ENCODE measurements around the gene PBX4. TPM values are rescaled to one million over a fixed set of nuclear protein-coding genes. Genes with fewer than 3 reads are reported as not detected.
"Not testable (repeated sequence)": the region's sequence is repeated elsewhere in the genome, so short reads cannot be mapped to it uniquely, and the experiment has no call there.

The PBX4 gene
- total RNA-seq, 2 donors from 2014 or later = 49.7 to 58.4 TPM

GRCh38 chr19:19606021-19606420 lies 12.5 kb downstream of the PBX4 start:
- H3K9me3 ChIP-seq (ENCODE audit: control insufficient read depth, low read length, poor library complexity, severe bottlenecking) = no peaks in the 10 kb centered on the region
- peak in 2 of 3 donors; percentile 32 to 59 for DNase-seq
- H3K4me3 Mint-ChIP-seq = peak overlapping the region; percentile 83
- H3K27me3 Mint-ChIP-seq = no peaks in the 10 kb centered on the region
- ATAC-seq = peak; percentile 83
- H3K4me1 Mint-ChIP-seq = peaks cover 37% of the 10 kb centered on the region
- H3K27ac Mint-ChIP-seq = peak overlapping the region; percentile 97
- peaks cover 3% of the 10 kb centered on the region for H3K36me3 Mint-ChIP-seq (ENCODE audit: low read depth)

GRCh38 chr19:19602713-19603324 lies 15.7 kb downstream of the PBX4 start:
- peak overlapping the region; percentile 79 for H3K4me3 Mint-ChIP-seq
- H3K27me3 Mint-ChIP-seq = no peaks in the 10 kb centered on the region
- no peak for ATAC-seq
- no peaks in the 10 kb centered on the region for H3K9me3 ChIP-seq (ENCODE audit: control insufficient read depth, low read length, poor library complexity, severe bottlenecking)
- peak overlapping the region; percentile 100 for H3K27ac Mint-ChIP-seq
- H3K36me3 Mint-ChIP-seq (ENCODE audit: low read depth) = peaks cover 3% of the 10 kb centered on the region
- H3K4me1 Mint-ChIP-seq = peaks cover 47% of the 10 kb centered on the region
- DNase-seq = no peak

DNA sequence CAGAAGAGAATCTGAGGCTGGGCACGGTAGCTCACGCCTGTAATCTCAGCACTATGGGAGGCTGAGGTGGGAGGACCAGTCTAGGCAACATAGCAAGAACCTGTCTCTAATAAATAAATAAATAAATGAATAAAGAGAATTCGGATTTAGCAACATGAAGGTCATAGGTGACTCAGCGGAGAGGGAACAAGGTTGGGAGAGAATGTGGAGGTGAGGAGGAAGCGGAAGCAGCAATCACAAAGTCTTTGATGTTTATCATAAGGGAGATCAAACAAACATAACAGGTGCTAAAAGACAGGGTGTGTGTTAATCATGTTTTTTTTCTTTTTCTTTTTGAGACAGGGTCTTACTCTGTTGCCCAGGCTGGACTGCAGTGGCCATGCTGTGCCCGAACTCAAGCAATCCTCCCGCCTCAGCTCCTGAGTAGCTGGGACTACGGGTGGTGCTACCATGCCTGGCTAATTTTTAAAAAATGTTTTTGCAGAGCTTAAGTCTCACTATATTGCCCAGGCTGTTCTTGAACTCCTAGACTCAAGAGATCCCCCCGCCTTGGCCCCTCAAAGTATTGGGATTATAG lies 16.3 kb downstream of the PBX4 start:
- H3K4me3 Mint-ChIP-seq = peak overlapping the region; percentile 79
- peaks cover 53% of the 10 kb centered on the region for H3K4me1 Mint-ChIP-seq
- H3K36me3 Mint-ChIP-seq (ENCODE audit: low read depth) = peaks cover 3% of the 10 kb centered on the region
- no peak for ATAC-seq
- DNase-seq = peak in 1 of 3 donors; percentile 44
- no peaks in the 10 kb centered on the region for H3K9me3 ChIP-seq (ENCODE audit: control insufficient read depth, low read length, poor library complexity, severe bottlenecking)
- H3K27ac Mint-ChIP-seq = peak overlapping the region; percentile 100
- no peaks in the 10 kb centered on the region for H3K27me3 Mint-ChIP-seq

- H3K9me3 ChIP-seq (ENCODE audit: control insufficient read depth, low read length, poor library complexity, severe bottlenecking) = no peaks in the 10 kb centered on the region
- ATAC-seq = no peak
- peaks cover 3% of the 10 kb centered on the region for H3K36me3 Mint-ChIP-seq (ENCODE audit: low read depth)
- H3K27me3 Mint-ChIP-seq = no peaks in the 10 kb centered on the region
- no peak for DNase-seq
- H3K4me1 Mint-ChIP-seq = peaks cover 46% of the 10 kb centered on the region
- H3K4me3 Mint-ChIP-seq = peak overlapping the region; percentile 79
- peak overlapping the region; percentile 100 for H3K27ac Mint-ChIP-seq
Observed at GRCh38 chr19:19600793-19601330, 17.6 kb downstream of the PBX4 start.

GRCh38 chr19:19598728-19599451 lies 19.6 kb downstream of the PBX4 start:
- not testable (repeated sequence) for H3K36me3 Mint-ChIP-seq (ENCODE audit: low read depth); H3K27me3 Mint-ChIP-seq; H3K9me3 ChIP-seq (ENCODE audit: control insufficient read depth, low read length, poor library complexity, severe bottlenecking)
- Mint-ChIP-seq H3K4me3 (peak overlapping the region; percentile 82), H3K4me1 (peaks cover 53% of the 10 kb centered on the region), H3K27ac (peak overlapping the region; percentile 100)
- peak; percentile 67 for ATAC-seq
- peak; percentile 43 to 69 (median 47) for DNase-seq

DNA sequence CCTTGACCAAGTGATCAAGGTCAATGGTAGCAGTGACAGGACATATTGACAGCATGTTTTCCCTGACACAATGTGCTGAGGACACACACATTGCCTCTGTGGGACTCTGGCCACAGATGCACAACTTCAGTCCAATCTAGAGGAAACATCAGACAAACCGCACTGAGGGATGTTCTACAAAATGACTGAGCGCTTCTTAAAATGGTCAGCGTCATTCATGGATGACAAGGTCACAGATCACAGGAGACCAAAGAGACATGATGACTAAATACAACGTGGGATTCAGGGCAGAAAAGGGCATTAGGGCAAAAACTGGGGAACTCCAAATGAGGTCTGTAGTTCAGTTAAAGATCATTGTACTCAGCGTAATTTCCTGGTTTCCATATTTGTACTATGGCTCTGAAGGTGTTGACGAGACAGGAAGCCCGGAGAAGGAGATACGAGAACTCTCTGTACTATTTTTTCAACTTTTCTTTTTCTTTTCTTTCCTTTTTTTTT lies 20.6 kb downstream of the PBX4 start:
- peak in 2 of 3 donors; percentile 43 to 45 for DNase-seq
- Mint-ChIP-seq H3K36me3 (ENCODE audit: low read depth) (peaks cover 7% of the 10 kb centered on the region), H3K4me1 (peaks cover 48% of the 10 kb centered on the region), H3K4me3 (peak overlapping the region; percentile 82), H3K27me3 (no peaks in the 10 kb centered on the region), H3K27ac (peak overlapping the region; percentile 100)
- ATAC-seq = peak; percentile 81
- no peaks in the 10 kb centered on the region for H3K9me3 ChIP-seq (ENCODE audit: control insufficient read depth, low read length, poor library complexity, severe bottlenecking)

DNA sequence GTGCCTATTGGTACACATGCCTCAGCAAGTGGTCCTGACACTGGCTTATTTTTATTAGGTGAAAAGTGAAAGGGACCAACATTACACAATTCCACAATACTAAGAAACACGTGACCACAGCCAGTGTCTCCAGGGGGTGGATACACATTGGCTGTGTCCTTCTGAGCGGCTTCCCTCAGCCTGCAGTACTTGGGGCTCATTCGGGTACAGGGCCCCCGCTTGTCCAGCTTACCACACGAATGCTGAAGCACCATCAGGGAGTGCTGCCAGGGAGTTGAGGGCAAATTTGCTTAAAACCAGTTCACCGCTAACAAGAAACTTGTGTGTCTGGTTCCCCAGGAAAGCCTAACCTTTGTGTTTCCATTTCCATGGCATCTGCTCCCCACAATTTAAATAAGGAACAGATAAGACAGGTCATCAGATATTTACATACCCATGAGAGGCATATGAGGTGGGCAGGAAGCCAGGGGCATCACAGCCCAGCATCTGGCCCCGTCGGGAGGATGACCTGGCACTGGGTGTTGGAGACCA lies 23.3 kb downstream of the PBX4 start:
- Mint-ChIP-seq H3K36me3 (ENCODE audit: low read depth) (peaks cover 4% of the 10 kb centered on the region), H3K4me3 (peak overlapping the region; percentile 19), H3K4me1 (peaks cover 43% of the 10 kb centered on the region), H3K27me3 (no peaks in the 10 kb centered on the region), H3K27ac (peak overlapping the region; percentile 100)
- H3K9me3 ChIP-seq (ENCODE audit: control insufficient read depth, low read length, poor library complexity, severe bottlenecking) = no peaks in the 10 kb centered on the region
- no peak for DNase-seq
- ATAC-seq = no peak

DNA sequence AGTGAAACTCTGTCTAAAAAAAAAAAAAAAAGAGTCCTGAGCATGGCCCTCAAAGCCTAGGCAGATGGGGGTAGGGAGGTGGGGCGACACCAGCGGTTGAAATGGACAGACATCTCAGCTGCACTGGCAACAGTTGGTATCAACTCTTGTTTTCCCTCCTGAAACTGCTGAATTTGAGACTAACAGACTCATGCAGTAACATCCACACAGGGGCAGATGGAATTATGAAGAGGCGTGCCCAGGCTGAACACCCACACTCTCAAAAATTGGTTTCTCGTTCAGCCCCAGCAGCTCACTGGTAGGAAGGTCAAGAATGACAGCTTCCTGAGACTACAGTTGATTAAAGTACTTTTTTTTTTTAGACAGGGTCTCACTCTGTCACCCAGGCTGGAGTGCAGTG lies 24.1 kb downstream of the PBX4 start:
- H3K4me1 Mint-ChIP-seq = peaks cover 51% of the 10 kb centered on the region
- no peaks in the 10 kb centered on the region for H3K9me3 ChIP-seq (ENCODE audit: control insufficient read depth, low read length, poor library complexity, severe bottlenecking)
- peaks cover 4% of the 10 kb centered on the region for H3K36me3 Mint-ChIP-seq (ENCODE audit: low read depth)
- H3K27me3 Mint-ChIP-seq = no peaks in the 10 kb centered on the region
- DNase-seq (no peak), ATAC-seq (no peak)
- H3K27ac Mint-ChIP-seq = peak overlapping the region; percentile 100
- H3K4me3 Mint-ChIP-seq = no peak overlapping the region

DNA sequence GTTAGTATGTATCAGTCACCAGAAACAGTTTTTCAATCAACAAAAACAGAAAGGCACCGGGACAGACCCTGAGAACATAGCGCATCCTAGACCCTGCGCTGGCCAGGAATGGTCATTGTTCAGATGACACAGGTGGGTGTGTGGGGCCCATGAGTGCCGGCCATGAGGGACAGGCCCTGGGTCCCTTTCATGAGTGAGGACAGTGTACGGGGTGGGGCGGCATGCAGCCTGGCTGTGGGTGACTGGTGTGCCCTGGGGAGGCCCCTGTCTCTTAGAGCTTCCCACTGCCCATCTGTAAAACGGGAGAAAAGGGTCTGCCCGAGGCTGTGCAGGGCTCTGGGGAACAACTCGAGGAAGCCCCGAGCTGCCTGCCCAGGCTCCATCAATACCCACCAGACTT lies 25.8 kb downstream of the PBX4 start:
- Mint-ChIP-seq H3K27me3 (no peaks in the 10 kb centered on the region), H3K27ac (peak overlapping the region; percentile 96), H3K4me3 (no peak overlapping the region), H3K36me3 (ENCODE audit: low read depth) (peaks cover 4% of the 10 kb centered on the region), H3K4me1 (peaks cover 41% of the 10 kb centered on the region)
- ATAC-seq (no peak), DNase-seq (no peak)
- H3K9me3 ChIP-seq (ENCODE audit: control insufficient read depth, low read length, poor library complexity, severe bottlenecking) = no peaks in the 10 kb centered on the region

DNA sequence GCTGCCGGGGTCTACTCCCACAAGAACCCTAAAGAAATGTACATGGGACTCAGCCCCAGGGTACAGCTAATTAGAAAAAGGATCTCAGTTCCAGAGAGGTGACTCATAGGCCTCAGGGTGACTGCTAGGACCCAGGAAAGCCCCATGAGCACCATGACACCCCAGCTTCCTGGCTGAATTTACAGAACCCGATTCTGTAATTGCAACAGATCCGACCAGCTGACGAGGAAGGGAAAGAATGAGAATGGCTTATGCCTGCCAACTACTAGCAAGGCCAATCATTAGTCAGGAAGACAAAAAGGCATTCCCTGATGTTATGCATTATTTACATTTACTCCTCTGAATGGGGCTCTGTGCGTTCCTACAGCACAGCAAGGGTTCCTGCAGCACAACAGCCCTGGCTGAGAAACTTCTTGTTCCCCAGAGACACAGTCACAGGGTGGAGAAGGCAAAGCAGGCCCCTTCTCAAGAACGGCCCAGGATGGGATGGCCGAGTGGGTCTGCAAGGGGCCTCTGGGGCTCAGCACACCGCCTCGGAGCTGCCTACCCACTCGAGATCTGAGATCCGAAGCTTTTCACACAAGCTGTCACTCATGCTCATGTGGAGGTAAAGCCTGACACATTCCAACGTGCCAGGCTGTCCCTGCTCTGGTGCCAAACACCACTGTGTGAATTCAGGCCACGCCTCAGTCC lies 27.2 kb downstream of the PBX4 start:
- peak; percentile 43 to 69 (median 54) for DNase-seq
- H3K36me3 Mint-ChIP-seq (ENCODE audit: low read depth) = peaks cover 4% of the 10 kb centered on the region
- peak overlapping the region; percentile 96 for H3K27ac Mint-ChIP-seq
- peak overlapping the region; percentile 82 for H3K4me3 Mint-ChIP-seq
- peaks cover 35% of the 10 kb centered on the region for H3K4me1 Mint-ChIP-seq
- H3K9me3 ChIP-seq (ENCODE audit: control insufficient read depth, low read length, poor library complexity, severe bottlenecking) = no peaks in the 10 kb centered on the region
- H3K27me3 Mint-ChIP-seq = no peaks in the 10 kb centered on the region
- ATAC-seq = peak; percentile 91

GRCh38 chr19:19588546-19588945 lies 29.9 kb downstream of the PBX4 start:
- H3K36me3 Mint-ChIP-seq (ENCODE audit: low read depth) = peaks cover 2% of the 10 kb centered on the region
- peak overlapping the region; percentile 96 for H3K27ac Mint-ChIP-seq
- H3K27me3 Mint-ChIP-seq = no peaks in the 10 kb centered on the region
- DNase-seq (no peak), ATAC-seq (no peak)
- H3K9me3 ChIP-seq (ENCODE audit: control insufficient read depth, low read length, poor library complexity, severe bottlenecking) = no peaks in the 10 kb centered on the region
- H3K4me3 Mint-ChIP-seq = peak overlapping the region; percentile 59
- peaks cover 31% of the 10 kb centered on the region for H3K4me1 Mint-ChIP-seq

DNA sequence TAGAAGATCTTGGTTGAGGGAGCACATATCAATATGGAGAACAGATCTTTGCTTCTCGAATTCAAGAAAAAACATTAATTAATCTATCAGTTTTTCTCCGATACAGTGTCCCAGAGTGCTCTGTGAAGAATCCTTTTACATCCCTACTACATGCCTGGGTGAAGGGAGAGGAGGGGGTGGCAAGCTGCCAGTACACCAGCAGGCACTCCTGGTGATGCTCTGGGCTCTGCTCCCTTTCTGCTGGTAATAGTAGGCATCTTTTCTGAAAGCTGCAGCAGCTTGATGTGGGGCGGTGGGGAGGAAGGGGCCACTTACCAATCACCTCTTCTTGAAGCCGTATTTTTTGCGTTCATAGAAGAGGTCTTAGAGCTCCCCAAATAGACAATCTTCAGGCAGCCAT lies 30.7 kb downstream of the PBX4 start:
- Mint-ChIP-seq H3K27ac (peak overlapping the region; percentile 96), H3K4me3 (no peak overlapping the region), H3K27me3 (no peaks in the 10 kb centered on the region), H3K36me3 (ENCODE audit: low read depth) (peaks cover 2% of the 10 kb centered on the region), H3K4me1 (peaks cover 32% of the 10 kb centered on the region)
- no peak for DNase-seq
- ATAC-seq = no peak
- H3K9me3 ChIP-seq (ENCODE audit: control insufficient read depth, low read length, poor library complexity, severe bottlenecking) = no peaks in the 10 kb centered on the region
